GM23338 (cell line): ENCODE measurements around the gene SLC25A18. TPM values are rescaled to one million over a fixed set of nuclear protein-coding genes. Genes with fewer than 3 reads are reported as not detected.

ENCODE experiments used
- ATAC-seq: fragments of 200-7000 bp; cut with Tn5 transposase; 3 replicates; pipeline ENCODE4 v1.9.1; 2020
- DNase-seq: peaks from one replicate; pipeline ENCODE4 v3.0.0-alpha.2; 2015; ENCODE audit warnings: low spot score
- H2AFZ ChIP-seq: fragments of 200-600 bp; sonication (generic); 2 replicates; pipeline ENCODE4 v1.8.0; 2016; ENCODE audit warnings: antibody characterized with exemption, mild to moderate bottlenecking, moderate library complexity
- H3F3A ChIP-seq: fragments of 200-600 bp; sonication (generic); replicated peaks from 2 replicates; pipeline ENCODE4 v1.8.0; 2017; ENCODE audit warnings: antibody characterized with exemption, mixed run types, low read depth
- H3K27ac ChIP-seq: fragments of 200-600 bp; sonication (generic); 2 replicates; pipeline ENCODE4 v1.6.1; 2016; ENCODE audit warnings: low read depth
- H3K27me3 ChIP-seq: fragments of 200-600 bp; sonication (generic); 2 replicates; pipeline ENCODE4 v1.8.0; 2016; ENCODE audit warnings: mild to moderate bottlenecking, mixed run types, moderate library complexity; ENCODE audit not compliant: insufficient read depth
- H3K36me3 ChIP-seq: fragments of 200-600 bp; sonication (generic); 2 replicates; pipeline ENCODE4 v1.8.0; 2016; ENCODE audit warnings: mild to moderate bottlenecking; ENCODE audit not compliant: insufficient read depth
- H3K4me1 ChIP-seq: fragments of 200-600 bp; sonication (generic); 2 replicates; pipeline ENCODE4 v1.8.0; 2016; ENCODE audit warnings: mild to moderate bottlenecking, moderate library complexity; ENCODE audit not compliant: insufficient read depth
- H3K4me2 ChIP-seq: fragments of 200-600 bp; sonication (generic); 2 replicates; pipeline ENCODE4 v1.7.1; 2017; ENCODE audit warnings: mixed run types
- H3K4me3 ChIP-seq: fragments of 200-600 bp; sonication (generic); 2 replicates; pipeline ENCODE4 v1.6.1; 2016; ENCODE audit warnings: mixed run types
- H3K79me2 ChIP-seq: fragments of 200-600 bp; sonication (generic); replicated peaks from 2 replicates; pipeline ENCODE4 v1.8.0; 2017; ENCODE audit warnings: mild to moderate bottlenecking; ENCODE audit not compliant: insufficient read depth
- H3K9me2 ChIP-seq: fragments of 200-600 bp; sonication (generic); 2 replicates; pipeline ENCODE4 v1.8.0; 2017; ENCODE audit not compliant: insufficient read depth
- H4K20me1 ChIP-seq: fragments of 200-600 bp; sonication (generic); replicated peaks from 2 replicates; pipeline ENCODE4 v1.8.0; 2017; ENCODE audit warnings: mild to moderate bottlenecking; ENCODE audit not compliant: insufficient read depth
- H3K27ac Mint-ChIP-seq: 2 replicates; pipeline ENCODE4 v1.8.0; 2020; ENCODE audit warnings: inconsistent platforms, mild to moderate bottlenecking, moderate library complexity, mixed read lengths
- H3K27me3 Mint-ChIP-seq: 3 replicates; pipeline ENCODE4 v1.8.0; 2022; ENCODE audit warnings: low read depth, mild to moderate bottlenecking, moderate library complexity, mixed read lengths, inconsistent platforms; ENCODE audit not compliant: insufficient read depth, poor library complexity
- H3K36me3 Mint-ChIP-seq: 3 replicates; pipeline ENCODE4 v1.8.0; 2021; ENCODE audit warnings: low read depth, mild to moderate bottlenecking, inconsistent platforms, moderate library complexity, mixed read lengths
- H3K4me1 Mint-ChIP-seq: 3 replicates; pipeline ENCODE4 v1.8.0; 2020; ENCODE audit warnings: mild to moderate bottlenecking, inconsistent platforms, mixed read lengths
- H3K4me3 Mint-ChIP-seq: 3 replicates; pipeline ENCODE4 v1.8.0; 2021; ENCODE audit warnings: moderate library complexity, mild to moderate bottlenecking, inconsistent platforms, mixed read lengths
- H3K9me3 Mint-ChIP-seq: 3 replicates; pipeline ENCODE4 v1.8.0; 2020; ENCODE audit warnings: moderate library complexity, mild to moderate bottlenecking, inconsistent platforms, mixed read lengths
- EZH2phosphoT487 ChIP-seq: fragments of 200-600 bp; sonication (generic); IDR thresholded peaks from one replicate; pipeline ENCODE4 v1.8.1; 2018; ENCODE audit warnings: antibody characterized with exemption; ENCODE audit not compliant: unreplicated experiment
- STAT1 ChIP-seq: IDR thresholded peaks from one replicate; pipeline ENCODE4 v1.6.1; 2016; ENCODE audit warnings: antibody characterized with exemption; ENCODE audit not compliant: unreplicated experiment
- ZNF331 ChIP-seq: fragments of 250-450 bp; sonication (Bioruptor Pico); IDR thresholded peaks from 2 replicates; pipeline ENCODE4 v1.5.0; 2020; ENCODE audit warnings: low read depth, mild to moderate bottlenecking, moderate library complexity
- polyA plus RNA-seq: library from polyadenylated mRNA; unstranded; fragments of >200 nt; fragmentation: Nextera tagmentation; extraction: Ambion mirVana; gene quantifications from 2 replicates; pipeline ENCODE4 v1.2.1, GENCODE V29; 2016
- total RNA-seq: library from RNA; depleted of rRNA; stranded (reverse); fragments of >200 nt; shearing (Covaris generic); gene quantifications from 2 replicates; pipeline ENCODE4 v1.2.3, GENCODE V29; 2014
- TF ChIP-seq, protein P1 (sequence below): fragments of 250-450 bp; sonication (Bioruptor Pico); IDR thresholded peaks from 2 replicates; pipeline ENCODE4 v1.5.0; 2020; ENCODE audit warnings: mild to moderate bottlenecking, moderate library complexity
- TF ChIP-seq, protein P2 (sequence below): IDR thresholded peaks from one replicate; pipeline ENCODE4 v1.6.1; 2018; ENCODE audit warnings: antibody characterized with exemption; ENCODE audit not compliant: unreplicated experiment

SLC25A18 gene
- total and polyA plus RNA-seq, 2 experiments from 2014 or later: 1.2 to 1.9 TPM

DNA sequence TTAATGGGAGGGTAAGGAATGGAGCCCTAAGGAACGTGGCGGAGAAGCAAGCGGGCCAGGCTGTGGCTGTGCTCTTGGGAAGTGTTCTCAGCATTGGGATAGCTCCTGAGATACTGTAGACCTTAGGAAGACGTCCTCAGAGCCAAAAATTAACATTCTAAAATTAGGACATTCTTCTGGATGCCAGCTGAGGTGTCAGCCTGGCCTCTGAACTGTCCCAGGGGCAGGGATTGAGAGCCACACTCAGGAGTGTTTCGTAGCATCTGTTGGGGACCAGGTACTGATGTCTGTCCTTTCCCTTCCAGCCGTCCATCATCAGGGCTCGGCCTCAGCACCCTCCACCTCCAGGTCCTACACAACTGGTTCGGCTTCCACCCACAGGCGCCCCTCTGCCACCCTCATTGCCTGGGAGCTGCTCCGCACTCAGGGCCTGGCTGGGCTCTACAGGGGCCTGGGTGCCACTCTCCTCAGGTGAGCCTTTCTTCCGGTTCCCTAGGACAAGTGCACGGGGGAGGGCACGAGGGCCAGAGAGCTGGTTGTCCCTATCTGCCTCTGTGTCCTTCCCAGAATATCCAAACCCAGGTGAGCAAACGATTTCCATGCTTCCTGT is 23.6 kb downstream of the SLC25A18 start (continued):
- TF ChIP-seq, protein P1, sequence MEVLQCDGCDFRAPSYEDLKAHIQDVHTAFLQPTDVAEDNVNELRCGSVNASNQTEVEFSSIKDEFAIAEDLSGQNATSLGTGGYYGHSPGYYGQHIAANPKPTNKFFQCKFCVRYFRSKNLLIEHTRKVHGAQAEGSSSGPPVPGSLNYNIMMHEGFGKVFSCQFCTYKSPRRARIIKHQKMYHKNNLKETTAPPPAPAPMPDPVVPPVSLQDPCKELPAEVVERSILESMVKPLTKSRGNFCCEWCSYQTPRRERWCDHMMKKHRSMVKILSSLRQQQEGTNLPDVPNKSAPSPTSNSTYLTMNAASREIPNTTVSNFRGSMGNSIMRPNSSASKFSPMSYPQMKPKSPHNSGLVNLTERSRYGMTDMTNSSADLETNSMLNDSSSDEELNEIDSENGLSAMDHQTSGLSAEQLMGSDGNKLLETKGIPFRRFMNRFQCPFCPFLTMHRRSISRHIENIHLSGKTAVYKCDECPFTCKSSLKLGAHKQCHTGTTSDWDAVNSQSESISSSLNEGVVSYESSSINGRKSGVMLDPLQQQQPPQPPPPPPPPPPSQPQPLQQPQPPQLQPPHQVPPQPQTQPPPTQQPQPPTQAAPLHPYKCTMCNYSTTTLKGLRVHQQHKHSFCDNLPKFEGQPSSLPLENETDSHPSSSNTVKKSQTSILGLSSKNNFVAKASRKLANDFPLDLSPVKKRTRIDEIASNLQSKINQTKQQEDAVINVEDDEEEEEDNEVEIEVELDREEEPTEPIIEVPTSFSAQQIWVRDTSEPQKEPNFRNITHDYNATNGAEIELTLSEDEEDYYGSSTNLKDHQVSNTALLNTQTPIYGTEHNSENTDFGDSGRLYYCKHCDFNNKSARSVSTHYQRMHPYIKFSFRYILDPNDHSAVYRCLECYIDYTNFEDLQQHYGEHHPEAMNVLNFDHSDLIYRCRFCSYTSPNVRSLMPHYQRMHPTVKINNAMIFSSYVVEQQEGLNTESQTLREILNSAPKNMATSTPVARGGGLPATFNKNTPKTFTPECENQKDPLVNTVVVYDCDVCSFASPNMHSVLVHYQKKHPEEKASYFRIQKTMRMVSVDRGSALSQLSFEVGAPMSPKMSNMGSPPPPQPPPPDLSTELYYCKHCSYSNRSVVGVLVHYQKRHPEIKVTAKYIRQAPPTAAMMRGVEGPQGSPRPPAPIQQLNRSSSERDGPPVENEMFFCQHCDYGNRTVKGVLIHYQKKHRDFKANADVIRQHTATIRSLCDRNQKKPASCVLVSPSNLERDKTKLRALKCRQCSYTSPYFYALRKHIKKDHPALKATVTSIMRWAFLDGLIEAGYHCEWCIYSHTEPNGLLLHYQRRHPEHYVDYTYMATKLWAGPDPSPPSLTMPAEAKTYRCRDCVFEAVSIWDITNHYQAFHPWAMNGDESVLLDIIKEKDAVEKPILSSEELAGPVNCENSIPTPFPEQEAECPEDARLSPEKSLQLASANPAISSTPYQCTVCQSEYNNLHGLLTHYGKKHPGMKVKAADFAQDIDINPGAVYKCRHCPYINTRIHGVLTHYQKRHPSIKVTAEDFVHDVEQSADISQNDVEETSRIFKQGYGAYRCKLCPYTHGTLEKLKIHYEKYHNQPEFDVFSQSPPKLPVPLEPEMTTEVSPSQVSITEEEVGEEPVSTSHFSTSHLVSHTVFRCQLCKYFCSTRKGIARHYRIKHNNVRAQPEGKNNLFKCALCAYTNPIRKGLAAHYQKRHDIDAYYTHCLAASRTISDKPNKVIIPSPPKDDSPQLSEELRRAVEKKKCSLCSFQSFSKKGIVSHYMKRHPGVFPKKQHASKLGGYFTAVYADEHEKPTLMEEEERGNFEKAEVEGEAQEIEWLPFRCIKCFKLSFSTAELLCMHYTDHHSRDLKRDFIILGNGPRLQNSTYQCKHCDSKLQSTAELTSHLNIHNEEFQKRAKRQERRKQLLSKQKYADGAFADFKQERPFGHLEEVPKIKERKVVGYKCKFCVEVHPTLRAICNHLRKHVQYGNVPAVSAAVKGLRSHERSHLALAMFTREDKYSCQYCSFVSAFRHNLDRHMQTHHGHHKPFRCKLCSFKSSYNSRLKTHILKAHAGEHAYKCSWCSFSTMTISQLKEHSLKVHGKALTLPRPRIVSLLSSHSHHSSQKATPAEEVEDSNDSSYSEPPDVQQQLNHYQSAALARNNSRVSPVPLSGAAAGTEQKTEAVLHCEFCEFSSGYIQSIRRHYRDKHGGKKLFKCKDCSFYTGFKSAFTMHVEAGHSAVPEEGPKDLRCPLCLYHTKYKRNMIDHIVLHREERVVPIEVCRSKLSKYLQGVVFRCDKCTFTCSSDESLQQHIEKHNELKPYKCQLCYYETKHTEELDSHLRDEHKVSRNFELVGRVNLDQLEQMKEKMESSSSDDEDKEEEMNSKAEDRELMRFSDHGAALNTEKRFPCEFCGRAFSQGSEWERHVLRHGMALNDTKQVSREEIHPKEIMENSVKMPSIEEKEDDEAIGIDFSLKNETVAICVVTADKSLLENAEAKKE (CRISPR knock-in tag): no peak
- no peak for TF ChIP-seq ZNF331 (CRISPR knock-in tag)
- TF ChIP-seq EZH2phosphoT487: no peak

DNA sequence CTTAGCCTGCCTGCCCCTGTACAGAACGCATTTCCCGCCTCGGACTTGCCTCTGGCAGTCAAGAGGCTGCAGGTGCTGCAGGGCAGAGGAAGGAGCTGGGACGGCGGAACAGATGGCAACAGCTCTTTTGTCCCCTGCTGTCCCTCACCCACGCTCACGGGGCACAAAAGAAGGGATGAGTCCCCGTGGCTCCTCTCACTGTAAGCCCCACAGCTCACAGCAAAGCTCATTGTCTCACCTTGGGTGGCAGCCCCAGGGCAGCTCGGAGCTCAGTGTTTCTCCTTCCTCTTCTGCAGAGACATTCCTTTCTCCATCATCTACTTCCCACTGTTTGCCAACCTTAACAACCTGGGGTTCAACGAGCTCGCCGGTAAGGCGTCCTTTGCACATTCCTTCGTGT is 24.3 kb downstream of the SLC25A18 start:
- Histone ChIP-seq H3F3A (0 out of 2 replicates have a peak, but pooled peaks cover 3% of the 10 kb centered on the region), H3K27ac (no peak overlapping the region), H3K4me1 (no peaks in the 10 kb centered on the region), H3K36me3 (peaks cover 13% of the 10 kb centered on the region), H3K4me3 (no peak overlapping the region), H3K9me2 (no peaks in the 10 kb centered on the region), H3K79me2 (no peaks in the 10 kb centered on the region), H2AFZ (no peak overlapping the region), H3K4me2 (no peak overlapping the region), H3K27me3 (no peaks in the 10 kb centered on the region), H4K20me1 (no peaks in the 10 kb centered on the region)
- DNase-seq (no peak), ATAC-seq (peak; percentile 35)
- H3K4me3 Mint-ChIP-seq: no peak overlapping the region
- peaks cover 28% of the 10 kb centered on the region for H3K36me3 Mint-ChIP-seq
- no peaks in the 10 kb centered on the region; the same call in 2 of the 3 replicates for H3K4me1 Mint-ChIP-seq
- no peaks in the 10 kb centered on the region for H3K27me3 Mint-ChIP-seq
- no peak overlapping the region for H3K27ac Mint-ChIP-seq
- H3K9me3 Mint-ChIP-seq: no peaks in the 10 kb centered on the region
- TF ChIP-seq, protein P2, sequence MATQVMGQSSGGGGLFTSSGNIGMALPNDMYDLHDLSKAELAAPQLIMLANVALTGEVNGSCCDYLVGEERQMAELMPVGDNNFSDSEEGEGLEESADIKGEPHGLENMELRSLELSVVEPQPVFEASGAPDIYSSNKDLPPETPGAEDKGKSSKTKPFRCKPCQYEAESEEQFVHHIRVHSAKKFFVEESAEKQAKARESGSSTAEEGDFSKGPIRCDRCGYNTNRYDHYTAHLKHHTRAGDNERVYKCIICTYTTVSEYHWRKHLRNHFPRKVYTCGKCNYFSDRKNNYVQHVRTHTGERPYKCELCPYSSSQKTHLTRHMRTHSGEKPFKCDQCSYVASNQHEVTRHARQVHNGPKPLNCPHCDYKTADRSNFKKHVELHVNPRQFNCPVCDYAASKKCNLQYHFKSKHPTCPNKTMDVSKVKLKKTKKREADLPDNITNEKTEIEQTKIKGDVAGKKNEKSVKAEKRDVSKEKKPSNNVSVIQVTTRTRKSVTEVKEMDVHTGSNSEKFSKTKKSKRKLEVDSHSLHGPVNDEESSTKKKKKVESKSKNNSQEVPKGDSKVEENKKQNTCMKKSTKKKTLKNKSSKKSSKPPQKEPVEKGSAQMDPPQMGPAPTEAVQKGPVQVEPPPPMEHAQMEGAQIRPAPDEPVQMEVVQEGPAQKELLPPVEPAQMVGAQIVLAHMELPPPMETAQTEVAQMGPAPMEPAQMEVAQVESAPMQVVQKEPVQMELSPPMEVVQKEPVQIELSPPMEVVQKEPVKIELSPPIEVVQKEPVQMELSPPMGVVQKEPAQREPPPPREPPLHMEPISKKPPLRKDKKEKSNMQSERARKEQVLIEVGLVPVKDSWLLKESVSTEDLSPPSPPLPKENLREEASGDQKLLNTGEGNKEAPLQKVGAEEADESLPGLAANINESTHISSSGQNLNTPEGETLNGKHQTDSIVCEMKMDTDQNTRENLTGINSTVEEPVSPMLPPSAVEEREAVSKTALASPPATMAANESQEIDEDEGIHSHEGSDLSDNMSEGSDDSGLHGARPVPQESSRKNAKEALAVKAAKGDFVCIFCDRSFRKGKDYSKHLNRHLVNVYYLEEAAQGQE: no peak
- no peak for TF ChIP-seq STAT1
- TF ChIP-seq, protein P1 (CRISPR knock-in tag): no peak
